Neural cell (in vitro differentiated cells): ENCODE measurements around the gene H2BK1. TPM values are rescaled to one million over a fixed set of nuclear protein-coding genes. Genes with fewer than 3 reads are reported as not detected.
A peak's percentile ranks its signal among the peaks of the same experiment; 100 is the strongest.

Experiments used
- H2AFZ ChIP-seq: fragments of 200-600, 300-800 bp; sonication (generic), shearing (Covaris generic); 2 replicates; pipeline ENCODE4 v1.6.0; 2014; ENCODE audit warnings: low read depth, mild to moderate bottlenecking, antibody characterized with exemption, low read length, moderate library complexity
- H3F3A ChIP-seq: fragments of 200-600 bp; shearing (Covaris generic); 2 replicates; pipeline ENCODE4 v1.6.1; 2016; ENCODE audit warnings: mild to moderate bottlenecking, moderate library complexity, mixed read lengths, antibody characterized with exemption, low read length; ENCODE audit not compliant: insufficient read depth, poor library complexity, severe bottlenecking
- H3K27ac ChIP-seq: fragments of 200-600, 300-800 bp; sonication (generic), shearing (Covaris generic); 2 replicates; pipeline ENCODE4 v1.5.1; 2014; ENCODE audit warnings: mild to moderate bottlenecking, low read length, moderate library complexity
- H3K27me3 ChIP-seq: fragments of 300-800, 200-600 bp; sonication (generic), shearing (Covaris generic); 2 replicates; pipeline ENCODE4 v1.6.0; 2014; ENCODE audit warnings: mild to moderate bottlenecking, low read depth, low read length, moderate library complexity; ENCODE audit not compliant: insufficient read depth
- H3K36me3 ChIP-seq: fragments of 300-800, 200-600 bp; sonication (generic), shearing (Covaris generic); 2 replicates; pipeline ENCODE4 v1.5.1; 2014; ENCODE audit warnings: mild to moderate bottlenecking, antibody characterized with exemption, low read length, moderate library complexity; ENCODE audit not compliant: insufficient read depth
- H3K4me2 ChIP-seq: fragments of 300-800, 200-600 bp; sonication (generic), shearing (Covaris generic); 2 replicates; pipeline ENCODE4 v1.6.0; 2014; ENCODE audit warnings: mild to moderate bottlenecking, low read length
- H3K4me3 ChIP-seq: fragments of 300-800, 200-600 bp; sonication (generic), shearing (Covaris generic); 2 replicates; pipeline ENCODE4 v1.5.1; 2014; ENCODE audit warnings: mild to moderate bottlenecking, low read length, moderate library complexity
- H3K79me2 ChIP-seq: fragments of 200-600 bp; shearing (Covaris generic); replicated peaks from 2 replicates; pipeline ENCODE4 v1.6.0; 2014; ENCODE audit warnings: mild to moderate bottlenecking, low read length, moderate library complexity; ENCODE audit not compliant: insufficient read depth
- H3K9ac ChIP-seq: fragments of 300-800, 200-600 bp; sonication (generic), shearing (Covaris generic); 2 replicates; pipeline ENCODE4 v1.6.1; 2016; ENCODE audit warnings: mild to moderate bottlenecking, low read length, mixed read lengths
- H3K9me2 ChIP-seq: fragments of 200-600 bp; shearing (Covaris generic); 2 replicates; pipeline ENCODE4 v1.6.1; 2016; ENCODE audit warnings: mild to moderate bottlenecking, low read length, mixed read lengths; ENCODE audit not compliant: insufficient read depth
- H3K9me3 ChIP-seq: fragments of 200-600, 300-800 bp; sonication (generic), shearing (Covaris generic); 2 replicates; pipeline ENCODE4 v1.6.1; 2016; ENCODE audit warnings: mild to moderate bottlenecking, mixed run types, low read length, moderate library complexity, mixed read lengths
- H4K20me1 ChIP-seq: fragments of 200-600 bp; shearing (Covaris generic); 2 replicates; pipeline ENCODE4 v1.6.1; 2016; ENCODE audit warnings: mild to moderate bottlenecking, mixed run types; ENCODE audit not compliant: insufficient read depth
- CTCF ChIP-seq: fragments of 450-650 bp; IDR thresholded peaks from 2 replicates; pipeline ENCODE4 v1.5.1; 2014; ENCODE audit warnings: antibody characterized with exemption, mild to moderate bottlenecking, moderate library complexity; ENCODE audit not compliant: poor library complexity, severe bottlenecking
- EP300 ChIP-seq: fragments of 450-650 bp; conservative IDR thresholded peaks from 2 replicates; pipeline ENCODE4 v1.6.1; 2014; ENCODE audit warnings: antibody characterized with exemption, mild to moderate bottlenecking, moderate library complexity; ENCODE audit not compliant: poor library complexity, severe bottlenecking
- EZH2 ChIP-seq: fragments of 200-600, 300-800 bp; shearing (Covaris generic), sonication (generic); IDR thresholded peaks from 2 replicates; pipeline ENCODE4 v1.6.1; 2014; ENCODE audit warnings: antibody characterized with exemption, low read length, borderline replicate concordance, mild to moderate bottlenecking; ENCODE audit not compliant: insufficient read depth, poor library complexity, severe bottlenecking
- MXI1 ChIP-seq: fragments of 450-650 bp; conservative IDR thresholded peaks from 2 replicates; pipeline ENCODE4 v1.6.1; 2014; ENCODE audit warnings: antibody characterized with exemption, mild to moderate bottlenecking; ENCODE audit not compliant: poor library complexity, severe bottlenecking
- POLR2AphosphoS5 ChIP-seq: IDR thresholded peaks from 2 replicates; pipeline ENCODE4 v1.6.1; 2012
- RAD21 ChIP-seq: fragments of 450-650 bp; conservative IDR thresholded peaks from 2 replicates; pipeline ENCODE4 v1.6.1; 2014; ENCODE audit warnings: antibody characterized with exemption, mild to moderate bottlenecking, moderate library complexity
- SMC3 ChIP-seq: fragments of 450-650 bp; conservative IDR thresholded peaks from 2 replicates; pipeline ENCODE4 v1.6.1; 2014; ENCODE audit warnings: antibody characterized with exemption, mild to moderate bottlenecking, moderate library complexity; ENCODE audit not compliant: poor library complexity
- TAF1 ChIP-seq: IDR thresholded peaks from 2 replicates; pipeline ENCODE4 v1.6.1; 2012; ENCODE audit warnings: low read depth
- polyA plus RNA-seq: library from polyadenylated mRNA; depleted of rRNA; stranded (reverse); fragments of >200 nt; gene quantifications from 2 replicates; pipeline ENCODE4 v1.2.3, GENCODE V29; 2014
- TF ChIP-seq, protein P1 (sequence below): IDR thresholded peaks from 2 replicates; pipeline ENCODE4 v1.6.1; 2012; ENCODE audit warnings: borderline replicate concordance

The H2BK1 gene
- polyA plus RNA-seq, 1 donor from 2014 or later = not detected

GRCh38 chr7:151172273-151173141 lies 37.8 kb downstream of the H2BK1 start:
- Histone ChIP-seq H4K20me1 (no peaks in the 10 kb centered on the region), H3K9ac (no peak overlapping the region), H3K79me2 (no peaks in the 10 kb centered on the region), H3K27ac (no peak overlapping the region), H3K4me3 (no peak overlapping the region), H3K9me3 (no peaks in the 10 kb centered on the region), H3K4me2 (no peak overlapping the region), H3K9me2 (no peaks in the 10 kb centered on the region), H2AFZ (no peak overlapping the region), H3K27me3 (peaks cover 32% of the 10 kb centered on the region), H3F3A (no peaks in the 10 kb centered on the region), H3K36me3 (no peaks in the 10 kb centered on the region)
- TF ChIP-seq TAF1 (no peak), EP300 (no peak), SMC3 (peak; percentile 97), MXI1 (no peak), POLR2AphosphoS5 (no peak), CTCF (peak; percentile 100), EZH2 (no peak), RAD21 (peak; percentile 87)
- TF ChIP-seq, protein P1, sequence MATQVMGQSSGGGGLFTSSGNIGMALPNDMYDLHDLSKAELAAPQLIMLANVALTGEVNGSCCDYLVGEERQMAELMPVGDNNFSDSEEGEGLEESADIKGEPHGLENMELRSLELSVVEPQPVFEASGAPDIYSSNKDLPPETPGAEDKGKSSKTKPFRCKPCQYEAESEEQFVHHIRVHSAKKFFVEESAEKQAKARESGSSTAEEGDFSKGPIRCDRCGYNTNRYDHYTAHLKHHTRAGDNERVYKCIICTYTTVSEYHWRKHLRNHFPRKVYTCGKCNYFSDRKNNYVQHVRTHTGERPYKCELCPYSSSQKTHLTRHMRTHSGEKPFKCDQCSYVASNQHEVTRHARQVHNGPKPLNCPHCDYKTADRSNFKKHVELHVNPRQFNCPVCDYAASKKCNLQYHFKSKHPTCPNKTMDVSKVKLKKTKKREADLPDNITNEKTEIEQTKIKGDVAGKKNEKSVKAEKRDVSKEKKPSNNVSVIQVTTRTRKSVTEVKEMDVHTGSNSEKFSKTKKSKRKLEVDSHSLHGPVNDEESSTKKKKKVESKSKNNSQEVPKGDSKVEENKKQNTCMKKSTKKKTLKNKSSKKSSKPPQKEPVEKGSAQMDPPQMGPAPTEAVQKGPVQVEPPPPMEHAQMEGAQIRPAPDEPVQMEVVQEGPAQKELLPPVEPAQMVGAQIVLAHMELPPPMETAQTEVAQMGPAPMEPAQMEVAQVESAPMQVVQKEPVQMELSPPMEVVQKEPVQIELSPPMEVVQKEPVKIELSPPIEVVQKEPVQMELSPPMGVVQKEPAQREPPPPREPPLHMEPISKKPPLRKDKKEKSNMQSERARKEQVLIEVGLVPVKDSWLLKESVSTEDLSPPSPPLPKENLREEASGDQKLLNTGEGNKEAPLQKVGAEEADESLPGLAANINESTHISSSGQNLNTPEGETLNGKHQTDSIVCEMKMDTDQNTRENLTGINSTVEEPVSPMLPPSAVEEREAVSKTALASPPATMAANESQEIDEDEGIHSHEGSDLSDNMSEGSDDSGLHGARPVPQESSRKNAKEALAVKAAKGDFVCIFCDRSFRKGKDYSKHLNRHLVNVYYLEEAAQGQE = no peak

GRCh38 chr7:151168787-151169162 lies 41.5 kb downstream of the H2BK1 start:
- Histone ChIP-seq H3K79me2 (no peaks in the 10 kb centered on the region), H3F3A (no peaks in the 10 kb centered on the region), H4K20me1 (no peaks in the 10 kb centered on the region), H3K4me3 (no peak overlapping the region), H3K9me2 (no peaks in the 10 kb centered on the region), H2AFZ (no peak overlapping the region), H3K27me3 (peaks cover 69% of the 10 kb centered on the region), H3K27ac (no peak overlapping the region), H3K9me3 (no peaks in the 10 kb centered on the region), H3K36me3 (no peaks in the 10 kb centered on the region), H3K4me2 (no peak overlapping the region), H3K9ac (no peak overlapping the region)
- TF ChIP-seq EP300 = no peak
- TF ChIP-seq MXI1 = no peak
- no peak for TF ChIP-seq CTCF
- no peak for TF ChIP-seq EZH2
- TF ChIP-seq, protein P1 = no peak
- TF ChIP-seq RAD21 = no peak
- TF ChIP-seq TAF1 = no peak
- no peak for TF ChIP-seq POLR2AphosphoS5
- no peak for TF ChIP-seq SMC3
